ENCODE results near the gene FAM149B1. TPM values are rescaled to one million over a fixed set of nuclear protein-coding genes. Genes with fewer than 3 reads are reported as not detected.

FAM149B1 gene
- total and polyA plus RNA-seq, 10 of the 15 experiments (the other 5 are each of a cell fraction or from before 2014, with no cell fraction given): 6.6 to 20.9 (median 11.2) TPM

- no peaks in the 10 kb centered on the region for H3K27me3 ChIP-seq (replicated peaks in 1 of 2; ENCODE audit: control insufficient read depth in 2 of 2, insufficient read depth in 2 of 2, low read length in 1 of 2)
- no peak for FAIRE-seq
- H3K9ac ChIP-seq (ENCODE audit: control insufficient read depth, insufficient read depth, low read length): no peak overlapping the region
- ChIA-PET POLR2A (no interaction called here), RAD21 (ENCODE audit: unreplicated experiment) (no interaction called here), CTCF (no interaction called here), SMC1A (ENCODE audit: uncharacterized antibody, unreplicated experiment) (no interaction called here)
- WGBS (ENCODE audit: insufficient coverage, insufficient replicate concordance, low lambda C conversion rate, missing lambda C conversion rate): 96% methylated on average over 1 of the region's 1 CpG
- in situ Hi-C loops (cut with MboI): no loop called here
- BruUV-seq (replicated peaks): no TSS peak
- H3K4me3 ChIP-seq: no peak overlapping the region
- no peak for DNase-seq (ENCODE audit: low read depth, low spot score)
- H3K79me2 ChIP-seq (ENCODE audit: control insufficient read depth, insufficient read depth, low read length): no peaks in the 10 kb centered on the region
- intact Hi-C loops (cut with micrococcal nuclease; ENCODE audit: unreplicated experiment): no loop called here
- ATAC-seq: no peak
- no peaks in the 10 kb centered on the region for H3K9me3 ChIP-seq (replicated peaks; ENCODE audit: control insufficient read depth, insufficient read depth, low read length)
- no peak overlapping the region for H2AFZ ChIP-seq (ENCODE audit: control insufficient read depth, low read depth, low read length)
- H3K4me2 ChIP-seq (ENCODE audit: control insufficient read depth, insufficient read depth): no peak overlapping the region
- TF ChIP-seq POU2F2 (IDR thresholded peaks at IDR 0.05; ENCODE audit: borderline replicate concordance, low read depth, low read length): no peak
- no peak for TF ChIP-seq USF1 (IDR thresholded peaks at IDR 0.05; ENCODE audit: borderline replicate concordance, extremely low read length, insufficient read depth, low read depth, low read length)
- no peak for TF ChIP-seq HDAC6 (IDR thresholded peaks at IDR 0.05; ENCODE audit: unreplicated experiment)
- TF ChIP-seq GABPA (IDR thresholded peaks at IDR 0.05; ENCODE audit: low read depth): no peak
- no peak for TF ChIP-seq ETV6 (conservative IDR thresholded peaks at IDR 0.05 in 1 of 2, IDR thresholded peaks at IDR 0.05 in 1 of 2; ENCODE audit: borderline replicate concordance in 1 of 2, low read depth in 1 of 2)
- no peak for TF ChIP-seq NFXL1 (IDR thresholded peaks at IDR 0.05; ENCODE audit: borderline replicate concordance)
- TF ChIP-seq TCF7 (IDR thresholded peaks at IDR 0.05; ENCODE audit: borderline replicate concordance): no peak
- TF ChIP-seq KDM1A (IDR thresholded peaks at IDR 0.05; ENCODE audit: borderline replicate concordance): no peak
- TF ChIP-seq JUND (IDR thresholded peaks at IDR 0.05; ENCODE audit: low read depth, low read length): no peak
- no peaks in the 10 kb centered on the region for H4K20me1 ChIP-seq (ENCODE audit: control insufficient read depth, insufficient read depth)
- no peak overlapping the region for H3K27ac ChIP-seq (ENCODE audit: control insufficient read depth, insufficient read depth)
- H3K4me1 ChIP-seq (ENCODE audit: control insufficient read depth, insufficient read depth, low read length): no peaks in the 10 kb centered on the region
- peaks cover 0 to 7% of the 10 kb centered on the region in 2 experiments; a peak in 1 of 4 replicates for H3K36me3 ChIP-seq (ENCODE audit: control insufficient read depth in 2 of 2, insufficient read depth in 2 of 2, low read length in 1 of 2)
These were observed 18.3 kb downstream of the FAM149B1 start for GRCh38 chr10:73186266-73186665.
